Measurements from ENCODE around the gene SPDEF. TPM values are rescaled to one million over a fixed set of nuclear protein-coding genes. Genes with fewer than 3 reads are reported as not detected.

The SPDEF gene
- total RNA-seq, 1 experiment from 2014 or later, result 0.85 TPM

- no peak for DNase-seq
- ChIA-PET CTCF (no interaction called here), POLR2A (ENCODE audit: unreplicated experiment) (no interaction called here)
- no TSS peak for BruUV-seq (replicated peaks)
- Histone ChIP-seq H3K27me3 (ENCODE audit: insufficient read depth, low read depth) (no peaks in the 10 kb centered on the region), H4K20me1 (ENCODE audit: insufficient read depth) (no peaks in the 10 kb centered on the region), H2AFZ (no peak overlapping the region), H3K4me1 (replicated peaks; ENCODE audit: insufficient read depth) (peaks cover 4% of the 10 kb centered on the region), H3K79me2 (ENCODE audit: low read depth) (no peaks in the 10 kb centered on the region), H3K27ac (no peak overlapping the region), H3K9me3 (ENCODE audit: insufficient read depth, low read depth) (no peaks in the 10 kb centered on the region), H3K9me2 (ENCODE audit: insufficient read depth) (no peaks in the 10 kb centered on the region), H3K36me3 (ENCODE audit: low read depth) (no peaks in the 10 kb centered on the region), H3K4me3 (no peak overlapping the region), H3K4me2 (no peak overlapping the region), H3F3A (ENCODE audit: insufficient read depth, low read depth) (peaks cover 3% of the 10 kb centered on the region; the same call in 1 of the 2 replicates)
- TF ChIP-seq, protein P1, sequence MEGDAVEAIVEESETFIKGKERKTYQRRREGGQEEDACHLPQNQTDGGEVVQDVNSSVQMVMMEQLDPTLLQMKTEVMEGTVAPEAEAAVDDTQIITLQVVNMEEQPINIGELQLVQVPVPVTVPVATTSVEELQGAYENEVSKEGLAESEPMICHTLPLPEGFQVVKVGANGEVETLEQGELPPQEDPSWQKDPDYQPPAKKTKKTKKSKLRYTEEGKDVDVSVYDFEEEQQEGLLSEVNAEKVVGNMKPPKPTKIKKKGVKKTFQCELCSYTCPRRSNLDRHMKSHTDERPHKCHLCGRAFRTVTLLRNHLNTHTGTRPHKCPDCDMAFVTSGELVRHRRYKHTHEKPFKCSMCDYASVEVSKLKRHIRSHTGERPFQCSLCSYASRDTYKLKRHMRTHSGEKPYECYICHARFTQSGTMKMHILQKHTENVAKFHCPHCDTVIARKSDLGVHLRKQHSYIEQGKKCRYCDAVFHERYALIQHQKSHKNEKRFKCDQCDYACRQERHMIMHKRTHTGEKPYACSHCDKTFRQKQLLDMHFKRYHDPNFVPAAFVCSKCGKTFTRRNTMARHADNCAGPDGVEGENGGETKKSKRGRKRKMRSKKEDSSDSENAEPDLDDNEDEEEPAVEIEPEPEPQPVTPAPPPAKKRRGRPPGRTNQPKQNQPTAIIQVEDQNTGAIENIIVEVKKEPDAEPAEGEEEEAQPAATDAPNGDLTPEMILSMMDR (conservative IDR thresholded peaks at IDR 0.05), result no peak
- TF ChIP-seq EZH2 (IDR thresholded peaks at IDR 0.05; ENCODE audit: low read depth), result no peak
- intact Hi-C loops (cut with micrococcal nuclease; ENCODE audit: unreplicated experiment), result no loop called here
These were observed 34.5 kb downstream of the SPDEF start for GRCh38 chr6:34521463-34522285.

GRCh38 chr6:34520645-34521462 lies 35.3 kb downstream of the SPDEF start:
- no peaks in the 10 kb centered on the region for H3F3A ChIP-seq (ENCODE audit: insufficient read depth, low read depth)
- no peaks in the 10 kb centered on the region for H3K9me3 ChIP-seq (ENCODE audit: insufficient read depth, low read depth)
- intact Hi-C loops (cut with micrococcal nuclease; ENCODE audit: unreplicated experiment), result no loop called here
- no peak overlapping the region for H3K4me3 ChIP-seq
- CTCF ChIA-PET, result no interaction called here
- no peak overlapping the region for H3K4me2 ChIP-seq
- no peak for DNase-seq
- no peaks in the 10 kb centered on the region for H3K27me3 ChIP-seq (ENCODE audit: insufficient read depth, low read depth)
- no peak for TF ChIP-seq EZH2 (IDR thresholded peaks at IDR 0.05; ENCODE audit: low read depth)
- TF ChIP-seq, protein P1 (conservative IDR thresholded peaks at IDR 0.05), result no peak
- no peak overlapping the region for H2AFZ ChIP-seq
- no TSS peak for BruUV-seq (replicated peaks)
- no peaks in the 10 kb centered on the region for H3K36me3 ChIP-seq (ENCODE audit: low read depth)
- H3K27ac ChIP-seq, result no peak overlapping the region
- no peaks in the 10 kb centered on the region for H4K20me1 ChIP-seq (ENCODE audit: insufficient read depth)
- POLR2A ChIA-PET (ENCODE audit: unreplicated experiment), result no interaction called here
- no peaks in the 10 kb centered on the region for H3K9me2 ChIP-seq (ENCODE audit: insufficient read depth)
- H3K4me1 ChIP-seq (replicated peaks; ENCODE audit: insufficient read depth), result no peaks in the 10 kb centered on the region
- no peaks in the 10 kb centered on the region for H3K79me2 ChIP-seq (ENCODE audit: low read depth)

- intact Hi-C loops (cut with micrococcal nuclease; ENCODE audit: unreplicated experiment), result no loop called here
These were observed 36.0 kb downstream of the SPDEF start for GRCh38 chr6:34519971-34520644.

More at GRCh38 chr6:34519971-34520644, 36.0 kb downstream of the SPDEF start:
- H3K79me2 ChIP-seq (ENCODE audit: low read depth), result no peaks in the 10 kb centered on the region
- no TSS peak for BruUV-seq (replicated peaks)
- DNase-seq, result no peak
- no peaks in the 10 kb centered on the region for H3K4me1 ChIP-seq (replicated peaks; ENCODE audit: insufficient read depth)
- H3F3A ChIP-seq (ENCODE audit: insufficient read depth, low read depth), result no peaks in the 10 kb centered on the region
- no peaks in the 10 kb centered on the region for H4K20me1 ChIP-seq (ENCODE audit: insufficient read depth)
- H2AFZ ChIP-seq, result no peak overlapping the region
- no peaks in the 10 kb centered on the region for H3K36me3 ChIP-seq (ENCODE audit: low read depth)
- H3K27me3 ChIP-seq (ENCODE audit: insufficient read depth, low read depth), result no peaks in the 10 kb centered on the region
- no peak overlapping the region for H3K4me2 ChIP-seq
- CTCF ChIA-PET, result no interaction called here
- H3K9me2 ChIP-seq (ENCODE audit: insufficient read depth), result no peaks in the 10 kb centered on the region
- no peak overlapping the region for H3K27ac ChIP-seq
- no peak overlapping the region for H3K4me3 ChIP-seq
- POLR2A ChIA-PET (ENCODE audit: unreplicated experiment), result interaction anchor here (0.6 kb wide), 1 partner anchor 679 kb away, joined by 3 read pairs; no protein-coding TSS in a partner anchor
- no peaks in the 10 kb centered on the region for H3K9me3 ChIP-seq (ENCODE audit: insufficient read depth, low read depth)
- TF ChIP-seq, protein P1 (conservative IDR thresholded peaks at IDR 0.05), result no peak
- TF ChIP-seq EZH2 (IDR thresholded peaks at IDR 0.05; ENCODE audit: low read depth), result no peak
